ENCODE results near the gene C8G. TPM values are rescaled to one million over a fixed set of nuclear protein-coding genes. Genes with fewer than 3 reads are reported as not detected.
A peak's percentile ranks its signal among the peaks of the same experiment; 100 is the strongest.

The C8G gene
- total and polyA plus RNA-seq, 2 of the 4 experiments (the other 2 are of a cell fraction), result 0.80 TPM; not detected in 1

- WGBS, 2 experiments (ENCODE audit: extremely low coverage in 2 of 2, insufficient read length in 1 of 2), result 36% methylated on average over 22 of the region's 41 CpGs; no CpG with 5 or more reads in 1 of the 2 experiments
- no peak overlapping the region for H4K91ac ChIP-seq (ENCODE audit: insufficient read depth, low read depth, low read length)
- no peak overlapping the region for H2AK9ac ChIP-seq (replicated peaks; ENCODE audit: low read depth, low read length, poor library complexity)
- no peak overlapping the region for H2AFZ ChIP-seq (replicated peaks; ENCODE audit: low read length, poor library complexity)
- H3K79me1 ChIP-seq (ENCODE audit: low read depth in 1 of 2, low read length in 2 of 2), result no peaks in the 10 kb centered on the region
- no peak overlapping the region for H3K4ac ChIP-seq (ENCODE audit: low read depth, low read length)
- H2BK120ac ChIP-seq (ENCODE audit: low read depth, low read length), result no peak overlapping the region
- no peak overlapping the region for H3K27ac ChIP-seq (ENCODE audit: insufficient read depth, low read length)
- peak overlapping the region; percentile 16; the same call in 1 of the 2 replicates for H2AK5ac ChIP-seq (ENCODE audit: low read depth, low read length)
- H3K4me2 ChIP-seq (ENCODE audit: low read depth, low read length), result no peak overlapping the region
- H2BK15ac ChIP-seq (ENCODE audit: low read depth, low read length), result no peak overlapping the region
- peaks cover 7% of the 10 kb centered on the region; the same call in 1 of the 2 replicates for H3K4me1 ChIP-seq (ENCODE audit: control insufficient read depth, insufficient read depth, low read length)
- intact Hi-C loops (cut with micrococcal nuclease) (no loop called here), dilution Hi-C loops (cut with HindIII; ENCODE audit: low sequenced_read_pairs, unreplicated experiment) (no loop called here), in situ Hi-C loops (cut with MboI; ENCODE audit: low sequenced_read_pairs) (no loop called here)
- no peak for DNase-seq
- no peak overlapping the region for H3K56ac ChIP-seq (ENCODE audit: extremely low read depth, insufficient read depth, low read length)
- TF ChIP-seq POLR2A (IDR thresholded peaks at IDR 0.05; ENCODE audit: low read depth, low read length), result no peak
- no peak for TF ChIP-seq RFX5 (IDR thresholded peaks at IDR 0.05; ENCODE audit: low read depth, low read length)
- no peak overlapping the region for H3K4me3 ChIP-seq (ENCODE audit: insufficient read depth, low read depth, low read length)
- BruUV-seq (replicated peaks), result no TSS peak
- H2BK5ac ChIP-seq (ENCODE audit: low read depth, low read length, poor library complexity, severe bottlenecking), result no peak overlapping the region
- H3K36me3 ChIP-seq (ENCODE audit: control insufficient read depth, insufficient read depth, low read length), result no peaks in the 10 kb centered on the region
- H2BK20ac ChIP-seq (ENCODE audit: low read depth, low read length), result no peak overlapping the region
- H4K5ac ChIP-seq (ENCODE audit: low read depth, low read length), result no peak overlapping the region
- H4K8ac ChIP-seq (ENCODE audit: low read depth in 2 of 2, low read length in 2 of 2), result no peak overlapping the region
- H3K9me3 ChIP-seq (ENCODE audit: control insufficient read depth, insufficient read depth, low read length), result no peaks in the 10 kb centered on the region
- no peak overlapping the region for H3K14ac ChIP-seq (replicated peaks; ENCODE audit: low read depth, low read length)
- no peaks in the 10 kb centered on the region for H3K9me1 ChIP-seq (ENCODE audit: insufficient read depth, low read length)
- H3K18ac ChIP-seq (ENCODE audit: low read depth, low read length), result no peak overlapping the region
- peaks cover 16% of the 10 kb centered on the region for H3K27me3 ChIP-seq (ENCODE audit: control insufficient read depth, insufficient read depth, low read length)
- no peak overlapping the region for H3K23ac ChIP-seq (ENCODE audit: low read depth, low read length)
- ATAC-seq (ENCODE audit: low read depth), result no peak
- ChIA-PET POLR2A (ENCODE audit: unreplicated experiment) (interaction anchor here (0.6 kb wide), 1 partner anchor 55 kb away, joined by 4 read pairs; no protein-coding TSS in a partner anchor), CTCF (interaction anchor here (0.9 kb wide), 1 partner anchor 56 kb away, joined by 3 read pairs; no protein-coding TSS in a partner anchor)
- no peak overlapping the region for H3K9ac ChIP-seq (ENCODE audit: low read depth, low read length)
- H4K20me1 ChIP-seq (ENCODE audit: insufficient read depth, low read length), result no peaks in the 10 kb centered on the region
Observed at GRCh38 chr9:136978865-136979544, 34.0 kb downstream of the C8G start.

All from IMR-90 (cell line).